GM23248 (cell line): ENCODE data around the gene NT5C1B. TPM values are rescaled to one million over a fixed set of nuclear protein-coding genes. Genes with fewer than 3 reads are reported as not detected.

ENCODE experiments used
- DNase-seq: peaks from one replicate; pipeline ENCODE4 v3.0.0-alpha.2; 2015
- H2AFZ ChIP-seq: fragments of 200-600 bp; sonication (generic); 2 replicates; pipeline ENCODE4 v1.6.1; 2016; ENCODE audit warnings: antibody characterized with exemption
- H3F3A ChIP-seq: fragments of 200-600 bp; sonication (generic); 2 replicates; pipeline ENCODE4 v1.6.1; 2016; ENCODE audit warnings: mild to moderate bottlenecking, antibody characterized with exemption, mixed run types; ENCODE audit not compliant: insufficient read depth
- H3K27ac ChIP-seq: fragments of 200-600 bp; sonication (generic); 2 replicates; pipeline ENCODE4 v1.5.1; 2016; ENCODE audit warnings: mild to moderate bottlenecking
- H3K27me3 ChIP-seq: fragments of 200-600 bp; sonication (generic); replicated peaks from 2 replicates; pipeline ENCODE4 v1.6.1; 2016; ENCODE audit warnings: mild to moderate bottlenecking; ENCODE audit not compliant: insufficient read depth
- H3K36me3 ChIP-seq: fragments of 200-600 bp; sonication (generic); 2 replicates; pipeline ENCODE4 v1.6.1; 2016; ENCODE audit warnings: low read depth, mild to moderate bottlenecking
- H3K4me1 ChIP-seq: fragments of 200-600 bp; sonication (generic); 2 replicates; pipeline ENCODE4 v1.6.1; 2016; ENCODE audit warnings: mild to moderate bottlenecking; ENCODE audit not compliant: insufficient read depth
- H3K4me2 ChIP-seq: fragments of 200-600 bp; sonication (generic); one replicate; pipeline ENCODE4 v1.6.1; 2016; ENCODE audit warnings: mild to moderate bottlenecking; ENCODE audit not compliant: unreplicated experiment
- H3K4me3 ChIP-seq: fragments of 200-600 bp; sonication (generic); 2 replicates; pipeline ENCODE4 v1.5.1; 2016; ENCODE audit warnings: mild to moderate bottlenecking
- H3K79me2 ChIP-seq: fragments of 200-600 bp; sonication (generic); 2 replicates; pipeline ENCODE4 v1.6.1; 2016; ENCODE audit warnings: mild to moderate bottlenecking; ENCODE audit not compliant: insufficient read depth
- H3K9ac ChIP-seq: fragments of 200-600 bp; sonication (generic); 2 replicates; pipeline ENCODE4 v1.6.1; 2016; ENCODE audit warnings: mild to moderate bottlenecking
- H3K9me2 ChIP-seq: fragments of 200-600 bp; sonication (generic); 2 replicates; pipeline ENCODE4 v1.6.1; 2016; ENCODE audit warnings: mixed run types, mild to moderate bottlenecking, moderate library complexity; ENCODE audit not compliant: insufficient read depth
- H3K9me3 ChIP-seq: fragments of 200-600 bp; sonication (generic); one replicate; pipeline ENCODE4 v1.6.1; 2017; ENCODE audit warnings: low read depth
- H4K20me1 ChIP-seq: fragments of 200-600 bp; sonication (generic); 2 replicates; pipeline ENCODE4 v1.6.0; 2016; ENCODE audit not compliant: insufficient read depth
- EZH2 ChIP-seq: fragments of 200-600 bp; sonication (generic); IDR thresholded peaks from 2 replicates; pipeline ENCODE4 v1.6.1; 2018; ENCODE audit warnings: antibody characterized with exemption, mild to moderate bottlenecking; ENCODE audit not compliant: insufficient read depth, poor library complexity, severe bottlenecking
- EZH2phosphoT487 ChIP-seq: fragments of 200-600 bp; sonication (generic); IDR thresholded peaks from 2 replicates; pipeline ENCODE4 v1.6.1; 2018; ENCODE audit warnings: antibody characterized with exemption, moderate library complexity, mild to moderate bottlenecking, low read depth; ENCODE audit not compliant: insufficient read depth
- WGBS, 2 experiments: methylation state at CpG; one replicate each; pipeline ENCODE4 v1.1.6; 2015 to 2017; ENCODE audit warnings: low lambda C conversion rate in 2 of 2, low coverage in 1 of 2; ENCODE audit errors: missing lambda C conversion rate in 2 of 2; 5-methylcytosine and 5-hydroxymethylcytosine counted together
- in situ Hi-C: fragments of 300-500 bp; cut with MboI; formaldehyde crosslinking; loops from 2 replicates; pipeline ENCODE4 v1.15.0; 2020
- polyA plus RNA-seq: library from polyadenylated mRNA; unstranded; fragments of >200 nt; fragmentation: Nextera tagmentation; extraction: Ambion mirVana; gene quantifications from 2 replicates; pipeline ENCODE4 v1.2.1, GENCODE V29; 2016
- total RNA-seq: library from RNA; depleted of rRNA; stranded (reverse); fragments of >200 nt; shearing (Covaris generic); gene quantifications from 2 replicates; pipeline ENCODE4 v1.2.3, GENCODE V29; 2014

The NT5C1B gene
- total and polyA plus RNA-seq, 2 experiments from 2014 or later: 0.88 TPM; not detected in 1

DNA sequence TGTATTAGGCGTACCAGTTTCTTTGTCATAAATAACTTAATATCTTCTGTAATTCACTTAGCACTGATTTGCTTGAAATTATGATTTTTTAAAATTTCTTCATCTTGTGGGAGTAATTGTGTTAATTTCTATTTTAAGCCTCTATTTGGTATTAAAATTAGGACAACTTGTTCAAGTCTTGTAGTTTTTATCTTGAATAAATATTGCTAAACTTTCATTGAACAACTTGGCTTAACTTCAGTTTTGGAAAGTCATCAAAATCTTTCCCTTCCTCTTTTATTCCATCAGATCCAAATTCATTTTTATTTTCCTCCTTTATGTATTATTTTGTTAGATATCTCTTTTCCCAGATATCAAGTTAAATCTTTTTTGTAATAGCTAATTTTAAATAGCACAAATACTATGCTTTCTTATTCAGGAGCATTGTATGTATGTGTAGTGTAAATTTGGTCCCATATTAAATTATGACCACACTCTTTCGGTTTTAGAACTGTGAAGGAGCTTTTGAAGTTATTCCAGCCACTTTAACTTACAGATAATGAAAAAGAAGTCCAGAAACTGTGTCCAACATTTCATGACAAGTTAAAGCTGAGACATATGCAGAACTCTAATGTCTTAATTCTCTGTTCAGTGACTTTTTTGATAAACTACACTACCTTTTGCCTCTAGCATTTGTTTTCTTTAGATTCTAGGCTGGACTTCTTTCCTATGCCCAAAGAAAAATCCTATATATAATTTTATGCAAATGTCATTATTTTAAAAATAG, 31.7 kb upstream of the NT5C1B start:
- Histone ChIP-seq H3K27ac (no peak overlapping the region), H3K79me2 (no peaks in the 10 kb centered on the region), H3K9me3 (no peaks in the 10 kb centered on the region), H3F3A (peaks cover 22% of the 10 kb centered on the region), H3K9me2 (no peaks in the 10 kb centered on the region), H4K20me1 (no peaks in the 10 kb centered on the region), H3K4me3 (no peak overlapping the region), H3K27me3 (no peaks in the 10 kb centered on the region), H3K4me2 (no peak overlapping the region), H3K4me1 (peaks cover 25% of the 10 kb centered on the region), H3K36me3 (no peaks in the 10 kb centered on the region), H3K9ac (no peak overlapping the region), H2AFZ (no peak overlapping the region)
- TF ChIP-seq EZH2phosphoT487: no peak
- no peak for TF ChIP-seq EZH2
- DNase-seq: no peak
- 80 to 88% methylated on average over 2 of the region's 2 CpGs for WGBS, 2 experiments
- in situ Hi-C loops: no loop called here

DNA sequence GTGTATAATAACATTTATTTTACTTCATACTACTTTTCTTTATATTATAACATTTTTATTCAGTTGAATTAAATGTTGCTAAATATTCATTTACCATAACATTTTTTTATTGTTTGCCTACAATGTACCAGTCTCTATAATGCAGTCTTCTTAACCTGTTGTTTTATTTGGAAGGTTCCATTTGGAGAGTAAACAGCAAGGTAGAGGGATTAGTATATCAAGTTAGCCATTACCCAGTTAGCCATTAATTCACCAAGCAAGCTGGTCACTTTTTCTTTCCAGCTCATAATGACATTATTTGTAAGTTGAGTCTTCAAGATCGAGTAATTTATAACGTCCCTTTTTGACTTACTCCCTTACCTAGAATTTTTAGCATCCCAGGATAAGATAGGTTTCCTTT, 29.7 kb upstream of the NT5C1B start:
- H3F3A ChIP-seq: peaks cover 13% of the 10 kb centered on the region
- no peak overlapping the region for H3K4me2 ChIP-seq
- H3K27ac ChIP-seq: no peak overlapping the region
- no peak overlapping the region for H3K4me3 ChIP-seq
- H3K79me2 ChIP-seq: no peaks in the 10 kb centered on the region
- no peak for DNase-seq
- no peaks in the 10 kb centered on the region for H3K27me3 ChIP-seq
- no peaks in the 10 kb centered on the region for H3K9me2 ChIP-seq
- TF ChIP-seq EZH2phosphoT487 (no peak), EZH2 (no peak)
- H3K4me1 ChIP-seq: peaks cover 14% of the 10 kb centered on the region
- no peak overlapping the region for H2AFZ ChIP-seq
- H3K9ac ChIP-seq: no peak overlapping the region
- H3K9me3 ChIP-seq: no peaks in the 10 kb centered on the region
- WGBS, 2 experiments: 97 to 100% methylated on average over 2 of the region's 2 CpGs
- in situ Hi-C loops: no loop called here
- H4K20me1 ChIP-seq: no peaks in the 10 kb centered on the region
- no peaks in the 10 kb centered on the region for H3K36me3 ChIP-seq

DNA sequence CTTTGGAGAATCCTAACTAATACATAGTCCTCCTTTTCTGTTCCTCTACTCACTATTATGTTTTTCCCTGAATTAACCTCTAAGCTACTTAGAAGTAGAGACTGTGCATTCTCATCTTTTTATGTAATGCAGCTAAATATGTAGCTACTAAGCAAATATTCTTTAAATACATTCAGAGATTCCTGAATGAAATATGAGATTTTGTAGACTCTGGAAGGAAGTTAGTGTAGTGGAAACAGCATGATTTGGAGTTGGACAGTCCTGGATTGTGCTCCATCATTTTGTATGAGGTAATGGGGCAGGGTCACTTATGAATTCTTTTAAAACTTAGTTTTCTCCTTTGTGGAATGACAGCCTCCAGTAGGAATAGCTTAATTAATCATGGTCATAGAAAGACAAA, 24.7 kb upstream of the NT5C1B start:
- in situ Hi-C loops: no loop called here
- no peaks in the 10 kb centered on the region for H3K9me3 ChIP-seq
- H3K4me3 ChIP-seq: no peak overlapping the region
- no peaks in the 10 kb centered on the region for H3K79me2 ChIP-seq
- H3K9ac ChIP-seq: no peak overlapping the region
- no peaks in the 10 kb centered on the region for H3K9me2 ChIP-seq
- no peaks in the 10 kb centered on the region for H3K27me3 ChIP-seq
- H2AFZ ChIP-seq: 0 out of 2 replicates have a peak overlapping the region, but pooled peaks have one; percentile 21
- no peaks in the 10 kb centered on the region for H3K36me3 ChIP-seq
- no peaks in the 10 kb centered on the region for H4K20me1 ChIP-seq
- H3F3A ChIP-seq: peaks cover 6% of the 10 kb centered on the region
- H3K27ac ChIP-seq: no peak overlapping the region
- peak overlapping the region; percentile 11 for H3K4me2 ChIP-seq
- H3K4me1 ChIP-seq: peaks cover 12% of the 10 kb centered on the region
- DNase-seq: no peak
- no peak for TF ChIP-seq EZH2phosphoT487
- TF ChIP-seq EZH2: no peak

DNA sequence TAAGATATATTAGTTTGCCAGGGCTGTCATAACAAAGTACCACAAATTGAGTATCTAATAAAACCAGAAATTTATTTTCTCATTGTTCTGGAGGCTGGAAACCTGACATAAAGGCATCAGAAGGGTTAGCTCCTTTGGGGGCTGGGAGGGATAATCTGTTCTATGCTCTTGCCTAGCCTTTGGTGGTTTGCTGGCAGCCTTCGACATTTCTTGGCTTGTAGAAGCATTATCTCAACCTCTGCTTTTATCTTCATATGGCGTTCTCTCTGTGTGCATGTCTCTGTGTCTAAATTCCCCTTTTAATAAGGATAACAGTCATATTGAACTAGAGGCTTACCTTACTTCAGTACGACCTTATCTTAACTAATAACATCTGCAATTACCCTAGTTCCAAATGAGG, 22.8 kb upstream of the NT5C1B start:
- Histone ChIP-seq H4K20me1 (no peaks in the 10 kb centered on the region), H3K4me2 (no peak overlapping the region), H3K9ac (no peak overlapping the region), H2AFZ (no peak overlapping the region), H3K27me3 (no peaks in the 10 kb centered on the region), H3K36me3 (no peaks in the 10 kb centered on the region), H3K4me1 (peaks cover 12% of the 10 kb centered on the region), H3K4me3 (no peak overlapping the region), H3F3A (peaks cover 6% of the 10 kb centered on the region), H3K9me2 (no peaks in the 10 kb centered on the region), H3K27ac (no peak overlapping the region), H3K9me3 (no peaks in the 10 kb centered on the region), H3K79me2 (no peaks in the 10 kb centered on the region)
- WGBS, 2 experiments: 82 to 88% methylated on average over 3 of the region's 3 CpGs
- no peak for DNase-seq
- in situ Hi-C loops: no loop called here
- TF ChIP-seq EZH2phosphoT487 (no peak), EZH2 (no peak)
